Glutamatergic neuron (in vitro differentiated cells): ENCODE data around the gene IFT43. TPM values are rescaled to one million over a fixed set of nuclear protein-coding genes. Genes with fewer than 3 reads are reported as not detected.
A peak's percentile ranks its signal among the peaks of the same experiment; 100 is the strongest.

Experiments
- DNase-seq: peaks from one replicate; pipeline ENCODE4 v3.0.0; 2022
- H3K27ac Mint-ChIP-seq: one replicate; pipeline ENCODE4 v1.8.0; 2020; ENCODE audit warnings: mild to moderate bottlenecking, mixed read lengths, inconsistent platforms; ENCODE audit not compliant: unreplicated experiment
- H3K27me3 Mint-ChIP-seq: one replicate; pipeline ENCODE4 v1.8.0; 2020; ENCODE audit warnings: mild to moderate bottlenecking, moderate library complexity, mixed read lengths, inconsistent platforms; ENCODE audit not compliant: unreplicated experiment
- H3K36me3 Mint-ChIP-seq: one replicate; pipeline ENCODE4 v1.8.0; 2020; ENCODE audit warnings: mild to moderate bottlenecking, mixed read lengths, inconsistent platforms; ENCODE audit not compliant: unreplicated experiment
- H3K4me1 Mint-ChIP-seq: one replicate; pipeline ENCODE4 v1.8.0; 2020; ENCODE audit warnings: mild to moderate bottlenecking, low read depth, mixed read lengths, inconsistent platforms; ENCODE audit not compliant: unreplicated experiment
- H3K4me3 Mint-ChIP-seq: one replicate; pipeline ENCODE4 v1.8.0; 2020; ENCODE audit warnings: mild to moderate bottlenecking, mixed read lengths, inconsistent platforms; ENCODE audit not compliant: unreplicated experiment
- H3K9me3 Mint-ChIP-seq: one replicate; pipeline ENCODE4 v1.8.0; 2020; ENCODE audit warnings: mild to moderate bottlenecking, moderate library complexity, mixed read lengths, inconsistent platforms; ENCODE audit not compliant: unreplicated experiment
- total RNA-seq: library from RNA; stranded (reverse); fragmentation: NEBNext Ultra II Directional; extraction: Animal tissue kit (Norgen Biotek cat#: 25700); gene quantifications from one replicate; pipeline ENCODE4 v1.2.1, GENCODE V29; 2021; ENCODE audit not compliant: unreplicated experiment
- TF ChIP-seq, protein P1 (sequence below): fragments of 200-600 bp; sonication (generic); IDR thresholded peaks from one replicate; pipeline ENCODE4 v1.5.0; 2021; ENCODE audit not compliant: partially characterized antibody, unreplicated experiment

IFT43 gene
- total RNA-seq, 1 donor from 2014 or later = 30.2 TPM

- Mint-ChIP-seq H3K27ac (no peak overlapping the region), H3K4me1 (peaks cover 16% of the 10 kb centered on the region), H3K36me3 (peaks cover 7% of the 10 kb centered on the region), H3K9me3 (peaks cover 3% of the 10 kb centered on the region), H3K4me3 (no peak overlapping the region), H3K27me3 (no peaks in the 10 kb centered on the region)
- no peak for DNase-seq
- TF ChIP-seq, protein P1, sequence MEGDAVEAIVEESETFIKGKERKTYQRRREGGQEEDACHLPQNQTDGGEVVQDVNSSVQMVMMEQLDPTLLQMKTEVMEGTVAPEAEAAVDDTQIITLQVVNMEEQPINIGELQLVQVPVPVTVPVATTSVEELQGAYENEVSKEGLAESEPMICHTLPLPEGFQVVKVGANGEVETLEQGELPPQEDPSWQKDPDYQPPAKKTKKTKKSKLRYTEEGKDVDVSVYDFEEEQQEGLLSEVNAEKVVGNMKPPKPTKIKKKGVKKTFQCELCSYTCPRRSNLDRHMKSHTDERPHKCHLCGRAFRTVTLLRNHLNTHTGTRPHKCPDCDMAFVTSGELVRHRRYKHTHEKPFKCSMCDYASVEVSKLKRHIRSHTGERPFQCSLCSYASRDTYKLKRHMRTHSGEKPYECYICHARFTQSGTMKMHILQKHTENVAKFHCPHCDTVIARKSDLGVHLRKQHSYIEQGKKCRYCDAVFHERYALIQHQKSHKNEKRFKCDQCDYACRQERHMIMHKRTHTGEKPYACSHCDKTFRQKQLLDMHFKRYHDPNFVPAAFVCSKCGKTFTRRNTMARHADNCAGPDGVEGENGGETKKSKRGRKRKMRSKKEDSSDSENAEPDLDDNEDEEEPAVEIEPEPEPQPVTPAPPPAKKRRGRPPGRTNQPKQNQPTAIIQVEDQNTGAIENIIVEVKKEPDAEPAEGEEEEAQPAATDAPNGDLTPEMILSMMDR = no peak
These were observed 69.8 kb downstream of the IFT43 start for GRCh38 chr14:76055330-76055729.

DNA sequence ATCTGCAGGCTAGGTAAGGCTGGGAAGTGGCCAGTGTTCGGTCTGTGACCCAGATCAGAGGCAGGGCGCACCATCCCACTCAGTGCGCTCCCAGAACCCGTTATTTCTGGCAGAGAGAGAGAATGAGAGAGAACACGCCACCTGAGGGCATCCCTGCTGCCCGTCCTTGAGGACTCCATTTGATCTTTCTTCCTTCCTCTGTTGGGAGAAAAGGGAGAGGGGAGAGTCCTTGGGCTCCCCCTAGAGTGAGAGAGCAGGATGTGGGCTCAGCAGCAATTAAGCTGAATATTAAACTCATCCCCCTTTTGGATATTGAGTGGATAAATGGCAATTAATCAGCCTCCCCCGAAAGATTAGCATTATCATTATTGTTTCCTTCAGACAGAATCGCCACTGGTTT lies 70.6 kb downstream of the IFT43 start:
- Mint-ChIP-seq H3K4me1 (peaks cover 16% of the 10 kb centered on the region), H3K27ac (no peak overlapping the region), H3K36me3 (peaks cover 9% of the 10 kb centered on the region), H3K4me3 (no peak overlapping the region), H3K27me3 (no peaks in the 10 kb centered on the region), H3K9me3 (peaks cover 3% of the 10 kb centered on the region)
- TF ChIP-seq, protein P1 = peak; percentile 23
- no peak for DNase-seq

- Mint-ChIP-seq H3K36me3 (peaks cover 14% of the 10 kb centered on the region), H3K27me3 (no peaks in the 10 kb centered on the region), H3K4me1 (peaks cover 4% of the 10 kb centered on the region), H3K9me3 (no peaks in the 10 kb centered on the region), H3K27ac (no peak overlapping the region), H3K4me3 (no peak overlapping the region)
- DNase-seq = no peak
- TF ChIP-seq, protein P1 = no peak
These were observed 72.4 kb downstream of the IFT43 start for GRCh38 chr14:76057914-76058313.

DNA sequence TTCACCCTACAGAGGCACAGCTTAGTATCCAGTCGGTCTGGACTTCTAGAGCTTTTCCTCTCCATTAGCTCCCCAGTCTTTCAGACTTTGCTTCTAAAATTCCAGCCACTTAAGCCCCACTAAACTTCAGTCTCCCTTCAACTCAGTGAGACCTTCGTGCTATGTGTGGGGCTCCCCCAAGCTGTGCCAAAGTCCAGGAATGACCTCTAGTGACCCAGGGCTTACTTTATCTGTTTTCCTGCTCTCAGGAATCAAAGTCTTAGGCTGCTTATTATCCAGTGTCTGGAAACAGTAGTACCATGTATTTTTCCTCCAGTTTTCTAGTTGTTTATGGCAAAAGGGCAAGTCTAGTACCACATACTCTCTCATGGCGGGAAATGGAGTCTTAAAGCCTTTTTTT lies 77.8 kb downstream of the IFT43 start:
- Mint-ChIP-seq H3K9me3 (peaks cover 2% of the 10 kb centered on the region), H3K27ac (no peak overlapping the region), H3K36me3 (peaks cover 38% of the 10 kb centered on the region), H3K4me3 (no peak overlapping the region), H3K4me1 (no peaks in the 10 kb centered on the region), H3K27me3 (peaks cover 2% of the 10 kb centered on the region)
- TF ChIP-seq, protein P1 = no peak
- DNase-seq = no peak

- H3K4me1 Mint-ChIP-seq = no peaks in the 10 kb centered on the region
- no peak overlapping the region for H3K4me3 Mint-ChIP-seq
- H3K36me3 Mint-ChIP-seq = peaks cover 31% of the 10 kb centered on the region
- no peak for DNase-seq
- TF ChIP-seq, protein P1 = no peak
- H3K27me3 Mint-ChIP-seq = peaks cover 2% of the 10 kb centered on the region
- H3K9me3 Mint-ChIP-seq = peaks cover 2% of the 10 kb centered on the region
- H3K27ac Mint-ChIP-seq = no peak overlapping the region
These were observed 80.0 kb downstream of the IFT43 start for GRCh38 chr14:76065519-76065918.
